Calu3 (cell line): ENCODE measurements around the gene GHRHR. TPM values are rescaled to one million over a fixed set of nuclear protein-coding genes. Genes with fewer than 3 reads are reported as not detected.
A peak's percentile ranks its signal among the peaks of the same experiment; 100 is the strongest.

Source experiments
- BruUV-seq: library from RNA; stranded (reverse); fragments of 400-500 nt; replicated peaks from 2 replicates; lab custom pipeline; 2021; lab: Mats Ljungman, UMichigan
- CTCF ChIA-PET: fragments of 300-600 bp; sonication (Branson Sonifier 250); formaldehyde crosslinking; loops from one replicate; lab custom pipeline; 2022; ENCODE audit warnings: antibody characterized with exemption; lab: Charles Lee
- DNase-seq: peaks from one replicate; pipeline ENCODE4 v3.0.0; 2022
- H3K27ac Mint-ChIP-seq: one replicate; pipeline ENCODE4 v1.8.0; 2022; ENCODE audit warnings: mixed read lengths; ENCODE audit not compliant: unreplicated experiment
- H3K27me3 Mint-ChIP-seq: one replicate; pipeline ENCODE4 v1.8.0; 2022; ENCODE audit warnings: mixed read lengths; ENCODE audit not compliant: unreplicated experiment
- H3K36me3 Mint-ChIP-seq: one replicate; pipeline ENCODE4 v1.8.0; 2022; ENCODE audit warnings: mild to moderate bottlenecking, moderate library complexity, mixed read lengths; ENCODE audit not compliant: insufficient read depth, unreplicated experiment
- H3K4me1 Mint-ChIP-seq: one replicate; pipeline ENCODE4 v1.8.0; 2022; ENCODE audit warnings: mild to moderate bottlenecking, low read depth, mixed read lengths; ENCODE audit not compliant: unreplicated experiment
- H3K4me3 Mint-ChIP-seq: one replicate; pipeline ENCODE4 v1.8.0; 2022; ENCODE audit warnings: mild to moderate bottlenecking, low read depth, moderate library complexity, mixed read lengths; ENCODE audit not compliant: unreplicated experiment
- H3K9me3 Mint-ChIP-seq: one replicate; pipeline ENCODE4 v1.8.0; 2022; ENCODE audit warnings: low read depth, mixed read lengths; ENCODE audit not compliant: unreplicated experiment
- CTCF ChIP-seq: fragments of 200-600 bp; IDR thresholded peaks from one replicate; pipeline ENCODE4 v1.8.0; 2022; ENCODE audit warnings: antibody characterized with exemption; ENCODE audit not compliant: unreplicated experiment
- intact Hi-C: fragments of 100-400 bp; cut with micrococcal nuclease; formaldehyde crosslinking; loops from one replicate; pipeline ENCODE4 v1.10.0; 2022; ENCODE audit not compliant: unreplicated experiment
- total RNA-seq: library from RNA; stranded (reverse); gene quantifications from 2 replicates; pipeline ENCODE4 v1.2.3, GENCODE V29; 2022

GHRHR gene
- total RNA-seq, 1 experiment from 2014 or later: not detected

DNA sequence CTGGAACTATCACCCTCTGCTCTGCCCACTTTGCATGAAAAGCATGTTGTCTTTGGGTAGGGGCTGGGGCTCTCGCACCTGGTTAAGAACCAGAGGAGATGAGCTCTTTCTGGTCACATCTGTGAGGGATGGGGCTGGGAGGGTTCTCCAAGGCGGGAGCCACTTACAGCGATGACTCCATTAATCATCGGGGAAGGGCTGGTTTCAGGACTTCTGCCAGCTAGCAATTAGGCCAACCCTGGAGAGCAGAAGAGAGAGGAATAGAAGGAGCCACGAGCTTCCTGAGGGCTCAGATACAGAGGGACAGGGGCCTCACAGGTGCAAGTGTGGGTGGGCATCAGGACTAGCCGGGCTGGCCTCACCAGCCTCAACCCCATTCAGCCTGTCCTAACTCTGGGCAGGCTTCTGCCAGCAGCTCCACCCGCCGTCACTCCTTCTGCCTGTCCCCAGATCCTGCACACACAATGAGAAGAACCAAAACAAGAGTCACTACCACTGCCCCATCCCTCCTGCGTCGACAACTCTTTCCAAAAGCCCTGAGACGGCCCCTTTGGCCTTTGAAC, 43.7 kb upstream of the GHRHR start:
- BruUV-seq: no TSS peak
- Mint-ChIP-seq H3K27me3 (no peaks in the 10 kb centered on the region), H3K36me3 (no peaks in the 10 kb centered on the region), H3K4me3 (no peak overlapping the region), H3K4me1 (peaks cover 30% of the 10 kb centered on the region), H3K27ac (no peak overlapping the region), H3K9me3 (no peaks in the 10 kb centered on the region)
- intact Hi-C loops: no loop called here
- no peak for TF ChIP-seq CTCF
- no peak for DNase-seq
- CTCF ChIA-PET: interaction anchor here (1.8 kb wide), 1 partner anchor 24 kb away, joined by 4 read pairs; no protein-coding TSS in a partner anchor

DNA sequence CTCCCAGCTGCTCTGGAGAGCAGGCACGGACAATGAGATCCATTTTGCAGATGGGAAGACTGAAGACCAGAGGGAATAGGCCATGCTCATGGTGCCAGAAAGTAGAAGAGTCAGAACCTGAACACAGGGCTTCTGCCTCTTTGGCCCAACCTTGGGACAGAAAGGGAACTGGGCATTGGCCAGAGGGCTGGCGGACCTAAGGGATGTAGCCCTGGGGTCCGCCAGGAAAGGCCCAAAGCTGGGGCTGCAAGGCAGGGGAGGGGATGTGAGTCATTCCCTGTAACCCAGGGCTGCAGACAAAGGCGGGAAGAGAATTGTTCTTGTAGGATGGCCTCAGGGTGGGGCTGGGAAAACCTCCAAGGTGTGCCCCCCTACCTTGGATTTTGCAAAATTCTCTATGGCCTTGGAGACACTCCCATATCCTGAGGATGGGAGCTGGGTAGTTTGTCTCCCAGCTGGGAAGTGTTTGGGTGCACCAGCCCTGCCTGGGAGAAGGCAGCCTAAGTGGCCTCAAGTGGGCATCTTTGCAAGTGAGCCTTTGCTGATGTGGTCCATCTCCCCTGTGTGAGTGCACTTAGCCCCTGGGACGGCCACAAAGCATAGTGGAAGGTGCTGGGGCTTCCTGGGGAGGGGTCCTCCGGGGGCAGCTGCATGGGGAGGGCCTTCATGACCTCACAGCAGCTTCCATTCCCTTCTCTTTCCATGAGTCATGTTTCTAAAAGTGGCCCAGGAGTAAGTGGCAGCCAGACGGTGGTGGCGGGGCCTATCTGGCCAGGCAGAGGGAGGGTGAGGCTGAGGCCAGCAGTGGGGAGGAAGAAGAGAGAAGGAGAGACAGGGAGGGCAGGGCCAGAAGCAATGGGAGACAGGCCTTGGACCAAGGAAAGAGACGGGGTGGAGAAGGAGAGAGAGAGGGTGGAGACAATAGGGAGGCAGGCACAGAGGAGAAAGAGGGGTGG, 42.9 kb upstream of the GHRHR start:
- CTCF ChIA-PET: interaction anchor here (0.7 kb wide), 1 partner anchor 14 kb away, joined by 3 read pairs; no protein-coding TSS in a partner anchor
- Mint-ChIP-seq H3K27me3 (no peaks in the 10 kb centered on the region), H3K36me3 (no peaks in the 10 kb centered on the region), H3K4me3 (no peak overlapping the region), H3K27ac (peak overlapping the region; percentile 5), H3K9me3 (no peaks in the 10 kb centered on the region), H3K4me1 (peaks cover 22% of the 10 kb centered on the region)
- BruUV-seq: no TSS peak
- peak; percentile 57 for DNase-seq
- intact Hi-C loops: no loop called here
- no peak for TF ChIP-seq CTCF

DNA sequence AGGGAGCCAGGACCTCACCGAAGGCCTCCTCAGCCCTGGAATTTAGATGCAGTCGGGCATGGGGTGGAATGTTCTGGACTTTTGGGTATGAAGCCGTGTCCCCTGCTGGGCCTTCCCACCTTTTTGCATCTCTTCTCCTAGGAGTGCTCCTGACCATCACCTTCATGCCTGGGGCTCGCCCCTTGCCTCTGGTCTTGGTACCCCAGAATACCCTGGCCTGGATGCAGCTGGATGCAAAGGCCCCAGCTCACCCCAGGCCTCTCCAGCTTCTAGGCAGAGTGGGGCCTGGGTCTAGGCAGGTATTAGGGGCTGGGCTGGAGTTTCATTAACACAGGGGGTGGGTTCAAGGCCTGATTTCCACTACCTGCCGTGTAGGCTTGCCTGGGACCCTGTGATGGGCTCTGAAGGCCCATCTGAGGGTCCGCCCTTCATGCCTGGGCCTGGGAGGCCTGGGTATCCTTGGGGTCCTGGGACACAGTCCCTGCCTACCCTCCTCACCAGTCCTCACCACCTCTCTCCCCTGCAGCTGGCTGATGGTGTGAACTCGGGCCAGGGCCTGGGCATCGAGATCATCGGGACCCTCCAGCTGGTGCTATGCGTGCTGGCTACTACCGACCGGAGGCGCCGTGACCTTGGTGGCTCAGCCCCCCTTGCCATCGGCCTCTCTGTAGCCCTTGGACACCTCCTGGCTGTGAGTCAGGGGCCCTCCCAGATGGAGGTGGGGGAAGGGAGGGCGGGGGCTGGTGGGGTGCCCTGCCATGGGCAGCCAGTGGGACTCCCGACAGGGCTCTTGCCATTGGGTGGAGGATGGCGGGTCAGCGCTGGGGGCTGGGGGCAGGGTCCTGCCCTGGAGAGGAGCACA, 42.0 kb upstream of the GHRHR start:
- peak overlapping the region; percentile 5 for H3K27ac Mint-ChIP-seq
- intact Hi-C loops: no loop called here
- H3K9me3 Mint-ChIP-seq: no peaks in the 10 kb centered on the region
- H3K36me3 Mint-ChIP-seq: no peaks in the 10 kb centered on the region
- no peak overlapping the region for H3K4me3 Mint-ChIP-seq
- no peaks in the 10 kb centered on the region for H3K27me3 Mint-ChIP-seq
- H3K4me1 Mint-ChIP-seq: peaks cover 21% of the 10 kb centered on the region
- TF ChIP-seq CTCF: no peak
- DNase-seq: no peak
- BruUV-seq: no TSS peak
- CTCF ChIA-PET: interaction anchor here (0.7 kb wide), 1 partner anchor 13 kb away, joined by 3 read pairs; no protein-coding TSS in a partner anchor

DNA sequence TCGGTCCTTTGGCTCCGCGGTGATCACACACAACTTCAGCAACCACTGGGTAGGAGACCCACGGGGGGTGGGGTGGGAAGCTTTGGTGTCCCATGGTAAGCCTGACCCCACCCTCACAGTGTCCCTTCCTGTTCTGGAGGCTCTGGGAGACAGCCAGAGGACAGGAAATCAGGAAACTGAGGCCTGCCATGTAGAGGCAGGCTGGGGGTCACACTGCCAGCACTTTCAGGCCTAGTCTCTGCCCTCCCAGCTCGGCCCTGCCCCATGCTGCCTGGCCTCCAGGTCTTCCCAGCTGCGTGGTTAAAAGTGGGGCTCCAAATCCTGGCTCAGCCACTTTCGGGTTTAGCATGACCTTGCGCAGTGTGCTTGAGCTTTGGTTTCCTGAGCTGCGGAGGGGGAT, 41.2 kb upstream of the GHRHR start:
- no peaks in the 10 kb centered on the region for H3K27me3 Mint-ChIP-seq
- CTCF ChIA-PET: no interaction called here
- BruUV-seq: no TSS peak
- DNase-seq: no peak
- H3K27ac Mint-ChIP-seq: no peak overlapping the region
- H3K9me3 Mint-ChIP-seq: no peaks in the 10 kb centered on the region
- peaks cover 21% of the 10 kb centered on the region for H3K4me1 Mint-ChIP-seq
- no peak for TF ChIP-seq CTCF
- no peaks in the 10 kb centered on the region for H3K36me3 Mint-ChIP-seq
- intact Hi-C loops: no loop called here
- no peak overlapping the region for H3K4me3 Mint-ChIP-seq
